HG02884 (cell line): ENCODE results near the gene UGT1A4.
"Not testable (repeated sequence)": the region's sequence is repeated elsewhere in the genome, so short reads cannot be mapped to it uniquely, and the experiment has no call there.

Experiments
- ATAC-seq: cut with Tn5 transposase; IDR thresholded peaks from one replicate; pipeline ENCODE4 v1.9.1; 2021; ENCODE audit warnings: mild to moderate bottlenecking, moderate library complexity; ENCODE audit not compliant: unreplicated experiment

Gene UGT1A4

DNA sequence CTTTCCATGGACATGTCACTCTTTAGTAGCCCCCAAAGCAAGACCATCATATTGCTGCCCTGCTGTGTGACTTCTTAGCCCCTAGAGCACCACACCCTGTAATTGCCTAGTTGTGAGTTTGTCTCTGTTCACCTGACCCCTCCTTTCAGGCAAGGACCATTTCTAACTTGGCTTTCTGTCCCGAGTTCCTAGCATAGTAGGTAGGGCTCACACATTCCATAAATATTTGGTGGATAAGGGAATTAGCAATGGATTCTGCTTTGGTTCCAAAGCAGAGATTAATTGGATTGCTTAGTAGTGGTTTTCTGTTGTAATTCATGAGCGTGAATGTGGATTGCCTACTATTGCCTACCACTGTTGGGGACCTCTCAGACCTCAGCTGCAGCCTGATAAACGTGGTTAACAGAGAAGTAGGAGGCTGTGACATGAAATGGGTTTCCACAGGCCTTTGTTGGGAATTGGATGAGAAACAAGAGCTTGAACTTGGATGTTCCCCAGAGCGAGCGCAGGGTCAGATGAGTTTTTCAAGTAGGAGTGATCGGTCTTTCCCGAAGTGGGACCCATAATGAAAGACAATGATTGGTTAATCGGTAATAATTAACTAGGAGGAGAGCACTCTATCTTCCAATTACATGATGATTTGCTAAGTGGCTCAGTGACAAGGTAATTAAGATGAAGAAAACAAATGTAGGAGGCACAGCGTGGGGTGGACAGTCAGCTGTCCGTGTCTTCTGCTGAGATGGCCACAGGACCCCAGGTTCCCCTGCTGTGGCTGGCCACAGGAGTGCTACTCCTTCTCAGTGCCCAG is 28.1 kb downstream of the UGT1A4 start:
- ATAC-seq, result no peak

DNA sequence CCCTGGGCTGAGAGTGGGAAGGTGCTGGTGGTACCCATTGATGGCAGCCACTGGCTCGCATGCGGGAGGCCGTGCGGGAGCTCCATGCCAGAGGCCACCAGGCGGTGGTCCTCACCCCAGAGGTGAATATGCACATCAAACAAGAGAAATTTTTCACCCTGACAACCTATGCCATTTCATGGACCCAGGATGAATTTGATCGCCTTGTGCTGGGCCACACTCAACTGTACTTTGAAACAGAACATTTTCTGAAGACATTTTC is 28.7 kb downstream of the UGT1A4 start:
- no peak for ATAC-seq

GRCh38 chr2:233750689-233751088 is 32.2 kb downstream of the UGT1A4 start:
- ATAC-seq, result not testable (repeated sequence)

GRCh38 chr2:233751212-233752009 is 32.9 kb downstream of the UGT1A4 start:
- ATAC-seq, result not testable (repeated sequence)

DNA sequence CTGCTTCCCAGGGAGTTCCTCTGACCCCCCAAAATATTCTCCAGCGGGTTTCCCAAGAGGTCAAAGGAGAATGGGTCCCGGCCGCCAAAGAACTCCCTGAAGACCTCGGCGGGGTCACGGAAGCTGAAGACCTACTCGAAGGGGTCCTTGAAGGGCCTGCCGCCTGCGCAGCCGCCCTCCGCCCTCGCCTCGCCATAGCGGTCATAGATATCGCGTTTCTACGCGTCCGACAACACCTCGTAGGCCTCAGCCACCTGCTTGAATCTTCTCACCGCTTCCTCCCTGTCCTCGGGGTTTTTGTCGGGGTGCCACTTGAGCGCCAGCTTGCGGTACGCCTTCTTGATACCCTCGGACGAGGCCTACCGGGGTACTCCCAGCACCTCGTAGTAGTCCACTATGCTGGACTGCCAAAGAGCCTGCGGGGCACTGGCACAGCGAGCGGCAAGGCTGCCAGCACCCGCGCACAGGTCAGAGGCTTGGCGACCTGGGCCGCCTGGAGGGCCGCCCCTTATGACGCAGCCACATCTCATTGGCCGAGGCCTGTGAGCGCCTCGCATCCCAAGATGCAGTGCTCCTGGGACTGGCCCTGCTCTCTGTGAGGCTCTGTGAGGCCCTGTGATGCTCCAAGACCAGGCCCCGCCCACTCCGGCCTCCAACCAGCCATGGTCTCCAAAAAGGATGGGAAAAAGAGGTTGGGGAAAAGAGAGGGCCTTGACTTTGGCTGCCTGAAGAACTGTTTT is 36.5 kb downstream of the UGT1A4 start:
- ATAC-seq, result no peak

DNA sequence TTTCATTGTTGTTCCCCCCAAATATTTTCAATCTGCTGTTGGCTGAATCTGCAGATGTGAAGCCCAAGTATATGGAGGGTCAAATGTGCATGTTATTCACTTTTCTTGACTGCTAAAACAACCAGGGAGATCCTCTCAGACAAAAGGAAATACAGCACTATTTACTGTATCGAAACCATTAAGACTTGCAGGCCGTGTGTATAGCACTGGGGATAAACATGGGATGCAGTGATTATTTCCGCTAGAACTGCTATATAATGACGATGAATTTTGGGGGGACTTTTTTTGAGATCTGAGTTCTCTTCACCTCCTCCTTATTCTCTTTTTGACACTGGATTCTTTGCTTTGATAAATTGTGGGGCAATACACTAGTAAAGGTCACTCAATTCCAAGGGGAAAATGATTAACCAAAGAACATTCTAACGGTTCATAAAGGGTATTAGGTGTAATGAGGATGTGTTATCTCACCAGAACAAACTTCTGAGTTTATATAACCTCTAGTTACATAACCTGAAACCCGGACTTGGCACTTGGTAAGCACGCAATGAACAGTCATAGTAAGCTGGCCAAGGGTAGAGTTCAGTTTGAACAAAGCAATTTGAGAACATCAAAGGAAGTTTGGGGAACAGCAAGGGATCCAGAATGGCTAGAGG is 38.0 kb downstream of the UGT1A4 start:
- ATAC-seq, result no peak

- ATAC-seq, result no peak
Measured at GRCh38 chr2:233758141-233758540, 39.6 kb downstream of the UGT1A4 start.

- no peak for ATAC-seq
Measured at GRCh38 chr2:233758849-233759248, 40.3 kb downstream of the UGT1A4 start.

GRCh38 chr2:233760043-233760442 is 41.5 kb downstream of the UGT1A4 start, which contains the start of gene UGT1A1:
TSS of gene UGT1A1 (plus strand) at chr2:233760270. CDS start at chr2:233760288, 18 bp downstream.
- ATAC-seq, result no peak

DNA sequence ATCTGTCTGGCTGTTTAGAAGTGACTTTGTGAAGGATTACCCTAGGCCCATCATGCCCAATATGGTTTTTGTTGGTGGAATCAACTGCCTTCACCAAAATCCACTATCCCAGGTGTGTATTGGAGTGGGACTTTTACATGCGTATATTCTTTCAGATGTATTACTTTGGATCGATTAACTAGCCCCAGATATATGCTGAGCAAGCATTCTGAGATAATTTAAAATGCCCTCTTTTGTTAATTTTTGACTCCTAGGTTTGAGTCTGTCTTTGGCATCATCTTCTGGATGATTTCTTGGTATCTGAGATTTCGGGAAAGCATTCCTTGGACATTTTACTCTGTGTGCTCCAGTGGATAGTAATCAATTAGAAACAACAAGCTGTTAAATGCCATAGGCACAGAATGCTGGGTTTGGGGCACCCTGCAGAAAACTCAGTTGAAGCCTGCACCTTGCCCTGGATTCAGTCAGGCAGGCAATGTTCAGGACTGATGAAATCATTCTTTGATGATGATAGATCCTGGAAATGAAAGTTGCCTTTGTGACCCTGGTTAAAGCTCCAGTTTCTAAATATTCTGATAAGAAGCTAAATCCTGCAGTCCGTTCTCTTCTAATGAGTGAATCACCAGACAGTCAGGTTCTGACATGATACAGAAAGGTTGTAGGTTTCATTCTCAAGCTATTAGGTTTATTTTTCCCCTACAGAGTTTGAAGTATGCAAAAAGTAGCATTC is 42.7 kb downstream of the UGT1A4 start:
- no peak for ATAC-seq

DNA sequence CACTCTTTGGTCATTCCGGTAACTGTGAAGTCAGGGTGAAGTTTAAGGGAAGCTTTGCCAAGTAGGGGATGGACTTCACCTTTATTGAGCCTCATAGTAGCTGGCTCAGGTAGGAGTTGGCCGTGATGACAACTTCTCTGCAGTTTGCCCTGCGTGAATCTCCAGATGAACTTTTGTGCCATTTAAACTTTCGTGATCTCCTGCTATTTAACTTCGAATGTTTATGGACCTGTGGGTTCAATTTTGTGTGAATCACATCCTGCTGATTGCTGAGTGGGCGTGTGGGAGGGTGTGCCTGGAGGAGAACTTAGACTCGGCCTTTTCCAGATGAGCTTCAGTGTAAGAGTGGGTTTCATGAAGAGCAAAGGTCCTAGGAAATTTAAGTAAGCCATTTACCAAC is 45.7 kb downstream of the UGT1A4 start:
- no peak for ATAC-seq

- no peak for ATAC-seq
Measured at GRCh38 chr2:233764761-233765160, 46.2 kb downstream of the UGT1A4 start.

DNA sequence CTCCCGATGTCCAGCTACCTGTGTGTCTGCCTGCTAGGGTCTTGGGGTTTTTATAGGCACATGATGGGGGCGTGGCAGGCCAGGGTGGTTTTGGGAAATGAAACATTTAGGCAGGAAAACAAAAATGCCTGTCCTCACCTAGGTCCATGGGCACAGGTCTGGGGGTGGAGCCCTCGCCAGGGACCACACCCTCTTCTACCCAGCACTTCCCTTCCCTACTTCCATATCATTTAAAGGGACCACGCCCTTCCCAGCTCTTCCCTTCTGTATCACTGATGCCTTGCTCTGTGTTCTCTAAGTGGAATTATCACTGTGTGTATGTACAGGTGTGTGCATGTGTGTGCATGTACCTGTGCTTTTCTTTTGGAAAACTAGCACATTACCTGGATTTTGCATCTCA is 47.9 kb downstream of the UGT1A4 start:
- ATAC-seq, result no peak

- ATAC-seq, result no peak
Measured at GRCh38 chr2:233768076-233768475, 49.5 kb downstream of the UGT1A4 start.

DNA sequence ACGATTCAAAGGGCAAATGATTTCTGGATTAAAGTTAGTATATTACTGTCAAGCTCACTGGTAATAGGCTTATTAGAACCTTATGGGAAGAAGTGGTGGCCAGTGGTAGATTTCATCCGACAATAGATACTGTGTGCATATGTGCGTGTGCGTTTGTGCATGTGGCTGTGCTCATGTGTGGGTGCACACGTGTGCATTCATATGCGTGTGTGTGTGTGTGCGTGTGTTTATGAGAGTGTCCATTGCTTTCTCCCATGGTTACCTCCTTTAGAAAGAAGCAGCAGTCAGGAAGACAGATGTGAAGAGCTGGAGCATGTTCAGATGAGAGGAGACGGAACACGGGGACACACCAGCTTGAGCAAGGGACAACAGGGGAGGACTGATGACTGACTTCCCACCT is 50.7 kb downstream of the UGT1A4 start:
- no peak for ATAC-seq

GRCh38 chr2:233772153-233772552 is 53.6 kb downstream of the UGT1A4 start:
- ATAC-seq, result no peak

DNA sequence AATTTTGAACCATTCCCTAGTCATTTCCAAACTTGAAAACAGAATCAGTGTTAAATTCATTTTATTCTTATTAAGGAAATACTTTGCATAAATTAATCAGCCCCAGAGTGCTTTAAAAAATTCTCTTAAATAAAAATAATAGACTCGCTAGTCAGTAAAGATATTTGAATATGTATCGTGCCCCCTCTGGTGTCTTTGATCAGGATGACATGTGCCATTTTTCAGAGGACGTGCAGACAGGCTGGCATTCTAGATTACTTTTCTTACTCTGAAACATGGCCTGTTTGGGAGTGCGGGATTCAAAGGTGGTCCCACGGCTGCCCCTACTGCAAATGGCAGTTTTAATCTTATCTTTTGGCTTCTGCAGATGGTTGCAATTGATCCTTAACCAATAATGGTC is 54.0 kb downstream of the UGT1A4 start:
- no peak for ATAC-seq

DNA sequence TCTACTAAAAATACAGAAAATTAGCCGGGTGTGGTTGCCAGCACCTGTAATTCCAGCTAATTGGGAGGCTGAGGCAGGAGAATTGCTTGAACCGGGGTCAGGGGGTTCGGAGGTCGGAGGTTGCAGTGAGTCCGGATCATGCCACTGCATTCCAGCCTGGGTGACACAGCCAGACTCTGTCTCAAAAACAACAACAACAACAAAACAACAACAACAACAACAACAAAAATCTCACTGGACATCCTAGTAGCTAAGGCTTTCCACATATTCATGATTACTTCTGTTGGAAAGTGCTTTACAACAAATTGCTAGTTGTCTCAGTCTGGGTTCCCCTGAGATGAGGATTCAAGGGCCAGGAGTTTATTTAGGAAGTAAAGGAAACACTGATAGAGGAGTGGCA is 55.3 kb downstream of the UGT1A4 start:
- no peak for ATAC-seq

DNA sequence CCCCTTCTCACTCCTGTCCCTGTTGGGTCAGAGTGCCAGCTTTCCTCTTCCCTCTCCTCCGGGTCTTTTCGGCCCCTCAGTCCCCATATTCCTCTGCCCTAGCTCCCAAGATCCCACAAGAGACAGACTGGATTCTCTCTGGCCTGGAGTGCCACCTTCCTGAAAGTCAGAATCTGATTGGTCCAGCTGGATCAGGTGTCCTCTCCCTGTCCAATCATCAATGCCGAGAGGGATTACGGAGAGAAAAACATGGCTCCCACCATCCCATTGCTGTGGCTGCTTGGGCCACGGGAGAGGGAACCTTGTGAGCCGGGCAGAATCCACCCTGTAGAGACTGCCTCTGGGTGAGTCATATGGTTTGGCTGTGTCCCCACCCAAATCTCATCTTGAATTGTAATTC is 56.9 kb downstream of the UGT1A4 start:
- ATAC-seq, result no peak

DNA sequence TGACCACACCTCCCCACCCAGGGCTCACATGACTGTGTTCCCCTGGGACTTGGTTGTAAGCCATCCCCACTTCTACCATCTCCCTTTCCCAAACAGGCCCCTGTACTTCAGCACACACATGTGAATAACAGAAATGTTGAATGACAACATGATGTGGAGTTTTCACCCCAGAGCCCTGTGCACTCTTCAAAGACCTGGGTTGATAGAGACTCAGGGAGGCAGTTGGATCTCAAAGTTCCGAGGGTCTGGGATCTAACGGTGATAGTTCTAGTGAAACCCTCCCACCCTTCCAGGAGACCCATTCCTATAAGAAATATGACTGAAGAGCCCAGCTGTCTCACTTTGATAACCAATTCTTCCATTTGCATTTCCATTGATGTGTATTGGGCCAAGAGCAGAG is 59.5 kb downstream of the UGT1A4 start, which contains the start of gene MROH2A:
MROH2A (plus strand) TSS at position 301 of the 400 bp plus-strand sequence. CDS start 1,029 bp downstream, outside the sequence.
- no peak for ATAC-seq
